SK-N-SH (cell line): ENCODE measurements around the gene IPCEF1. TPM values are rescaled to one million over a fixed set of nuclear protein-coding genes. Genes with fewer than 3 reads are reported as not detected.

Experiments
- CTCF ChIA-PET: fragments of 300-600, 350-600 bp; formaldehyde crosslinking; extraction: SDS; loops from one replicate; lab custom pipeline; 2021; lab: Yijun Ruan, JAX
- POLR2A ChIA-PET: fragments of 350-600 bp; sonication (Branson Sonifier 250); formaldehyde crosslinking; extraction: SDS; loops from one replicate; lab custom pipeline; 2020; ENCODE audit warnings: antibody characterized with exemption, inconsistent platforms; lab: Yijun Ruan, JAX
- DNase-seq: peaks from one replicate; pipeline ENCODE4 v3.0.0; 2012
- H2AFZ ChIP-seq: fragments of 200-600 bp; sonication (generic); 2 replicates; pipeline ENCODE4 v1.8.1; 2016; ENCODE audit warnings: antibody characterized with exemption, mild to moderate bottlenecking, low read depth
- H3F3A ChIP-seq: fragments of 200-600 bp; sonication (generic); replicated peaks from 2 replicates; pipeline ENCODE3; 2016; ENCODE audit warnings: antibody characterized with exemption, mild to moderate bottlenecking; ENCODE audit not compliant: insufficient read depth
- H3K27ac ChIP-seq, 2 experiments: fragments of 200-500 bp in 1 of 2; fragments of 200-600 bp in 1 of 2; sonication (Bioruptor generic) in 1 of 2; sonication (generic), shearing (Covaris generic) in 1 of 2; 2 replicates each; pipeline versions ENCODE4 v1.5.1 to v1.6.1; 2014 to 2016; ENCODE audit warnings: low read depth in 2 of 2, inconsistent platforms in 1 of 2, low read length in 1 of 2, mild to moderate bottlenecking in 1 of 2, mixed read lengths in 1 of 2
- H3K27me3 ChIP-seq: fragments of 200-600 bp; sonication (generic), shearing (Covaris generic); 2 replicates; pipeline ENCODE4 v1.6.1; 2016; ENCODE audit warnings: mixed run types; ENCODE audit not compliant: insufficient read depth
- H3K36me3 ChIP-seq, 2 experiments: fragments of 200-500 bp in 1 of 2; fragments of 200-600 bp in 1 of 2; sonication (Bioruptor generic) in 1 of 2; sonication (generic) in 1 of 2; replicated peaks in 1 of 2; 2 replicates each; pipeline versions ENCODE3 to v1.5.1; 2014 to 2016; ENCODE audit warnings: low read length in 1 of 2, mild to moderate bottlenecking in 1 of 2; ENCODE audit not compliant: insufficient read depth in 2 of 2, control insufficient read depth in 1 of 2
- H3K4me1 ChIP-seq, 2 experiments: fragments of 200-500 bp in 1 of 2; fragments of 200-600 bp in 1 of 2; sonication (Bioruptor generic) in 1 of 2; sonication (generic), shearing (Covaris generic) in 1 of 2; 2 replicates each; pipeline versions ENCODE4 v1.5.1 to v1.6.1; 2014 to 2016; ENCODE audit warnings: low read depth in 1 of 2, low read length in 1 of 2, mixed run types in 1 of 2; ENCODE audit not compliant: insufficient read depth in 2 of 2, control insufficient read depth in 1 of 2
- H3K4me2 ChIP-seq: fragments of 200-600 bp; sonication (generic), shearing (Covaris generic); 2 replicates; pipeline ENCODE4 v1.6.1; 2017; ENCODE audit warnings: mixed run types
- H3K4me3 ChIP-seq, 2 experiments: fragments of 200-500 bp in 1 of 2; fragments of 200-600 bp in 1 of 2; sonication (Bioruptor generic) in 1 of 2; sonication (generic), shearing (Covaris generic) in 1 of 2; 2 replicates each; pipeline versions ENCODE4 v1.5.1 to v1.8.1; 2014 to 2016; ENCODE audit warnings: low read depth in 2 of 2, inconsistent platforms in 1 of 2, low read length in 1 of 2, mild to moderate bottlenecking in 1 of 2, mixed read lengths in 1 of 2, moderate library complexity in 1 of 2
- H3K79me2 ChIP-seq: fragments of 200-600 bp; sonication (generic); 2 replicates; pipeline ENCODE4 v1.8.1; 2017; ENCODE audit warnings: mild to moderate bottlenecking; ENCODE audit not compliant: insufficient read depth
- H3K9ac ChIP-seq: fragments of 200-600 bp; sonication (generic); 2 replicates; pipeline ENCODE4 v1.6.1; 2017; ENCODE audit warnings: mixed run types
- H3K9me2 ChIP-seq: fragments of 200-600 bp; sonication (generic); 2 replicates; pipeline ENCODE4 v1.6.1; 2017; ENCODE audit warnings: mixed run types
- H3K9me3 ChIP-seq: fragments of 200-600 bp; sonication (generic); 2 replicates; pipeline ENCODE4 v1.6.1; 2017; ENCODE audit warnings: mixed run types, mild to moderate bottlenecking, moderate library complexity
- H4K20me1 ChIP-seq: fragments of 200-600 bp; sonication (generic); 2 replicates; pipeline ENCODE4 v1.6.1; 2017; ENCODE audit warnings: mild to moderate bottlenecking, mixed run types; ENCODE audit not compliant: insufficient read depth
- CHD2 ChIP-seq: fragments of 150-350 bp; IDR thresholded peaks from 2 replicates; pipeline ENCODE4 v1.6.1; 2018; ENCODE audit warnings: low read length; ENCODE audit not compliant: partially characterized antibody
- ELF1 ChIP-seq: IDR thresholded peaks from 2 replicates; pipeline ENCODE4 v1.4.0; 2012
- EZH2phosphoT487 ChIP-seq: fragments of 200-600 bp; sonication (generic); IDR thresholded peaks from 2 replicates; pipeline ENCODE4 v1.6.1; 2017; ENCODE audit warnings: low read depth, mixed run types, mild to moderate bottlenecking, antibody characterized with exemption, moderate library complexity, borderline replicate concordance
- FOXJ3 ChIP-seq: sonication (generic); formaldehyde crosslinking; IDR thresholded peaks from 2 replicates; pipeline ENCODE4 v1.5.1; 2020; ENCODE audit warnings: mild to moderate bottlenecking, missing genetic modification reagents
- FOXM1 ChIP-seq: IDR thresholded peaks from 2 replicates; pipeline ENCODE4 v1.4.0; 2012; ENCODE audit warnings: low read depth, mild to moderate bottlenecking
- GATA2 ChIP-seq: sonication (generic); formaldehyde crosslinking; IDR thresholded peaks from 2 replicates; pipeline ENCODE4 v1.5.0; 2020; ENCODE audit warnings: mild to moderate bottlenecking, missing genetic modification reagents
- IRF3 ChIP-seq: fragments of 150-350 bp; IDR thresholded peaks from 2 replicates; pipeline ENCODE4 v1.6.1; 2016; ENCODE audit warnings: mild to moderate bottlenecking, low read depth, low read length
- JUND ChIP-seq: IDR thresholded peaks from 2 replicates; pipeline ENCODE4 v1.4.0; 2012
- MAX ChIP-seq: IDR thresholded peaks from 2 replicates; pipeline ENCODE4 v1.4.0; 2012; ENCODE audit warnings: low read depth
- MEF2A ChIP-seq: IDR thresholded peaks from 2 replicates; pipeline ENCODE4 v1.4.0; 2012; ENCODE audit warnings: low read depth, borderline replicate concordance
- MXI1 ChIP-seq: IDR thresholded peaks from 2 replicates; pipeline ENCODE4 v1.6.1; 2012; ENCODE audit warnings: mild to moderate bottlenecking, low read depth, low read length, improper control_type of control experiment
- NFIC ChIP-seq: IDR thresholded peaks from 2 replicates; pipeline ENCODE4 v1.4.0; 2012; ENCODE audit warnings: borderline replicate concordance
- NRF1 ChIP-seq: IDR thresholded peaks from 2 replicates; pipeline ENCODE4 v1.6.1; 2012; ENCODE audit warnings: low read depth, mild to moderate bottlenecking, low read length
- POLR2AphosphoS5 ChIP-seq: IDR thresholded peaks from 2 replicates; pipeline ENCODE4 v1.6.1; 2012; ENCODE audit warnings: low read depth, low read length
- RAD21 ChIP-seq: IDR thresholded peaks from 2 replicates; pipeline ENCODE4 v1.6.1; 2012; ENCODE audit warnings: mild to moderate bottlenecking, low read length
- REST ChIP-seq: IDR thresholded peaks from 2 replicates; pipeline ENCODE4 v1.6.1; 2012; ENCODE audit warnings: mild to moderate bottlenecking, low read depth, low read length, moderate library complexity
- RFX5 ChIP-seq: IDR thresholded peaks from 2 replicates; pipeline ENCODE4 v1.6.1; 2012; ENCODE audit warnings: mild to moderate bottlenecking, improper control_type of control experiment, low read length
- RXRA ChIP-seq: IDR thresholded peaks from 2 replicates; pipeline ENCODE4 v1.4.0; 2012; ENCODE audit warnings: low read depth, mild to moderate bottlenecking, borderline replicate concordance
- SIN3A ChIP-seq: IDR thresholded peaks from 2 replicates; pipeline ENCODE4 v1.6.1; 2012; ENCODE audit warnings: low read depth, mild to moderate bottlenecking, low read length, moderate library complexity, borderline replicate concordance
- SMC3 ChIP-seq: IDR thresholded peaks from 2 replicates; pipeline ENCODE4 v1.6.1; 2012; ENCODE audit warnings: low read depth, low read length, improper control_type of control experiment
- TAF1 ChIP-seq: IDR thresholded peaks from 2 replicates; pipeline ENCODE4 v1.6.1; 2012; ENCODE audit warnings: low read depth, mild to moderate bottlenecking, low read length, moderate library complexity, borderline replicate concordance
- TCF12 ChIP-seq: IDR thresholded peaks from 2 replicates; pipeline ENCODE4 v1.4.0; 2012
- TEAD4 ChIP-seq: IDR thresholded peaks from 2 replicates; pipeline ENCODE4 v1.4.0; 2012; ENCODE audit warnings: mild to moderate bottlenecking, borderline replicate concordance; ENCODE audit not compliant: insufficient read depth
- USF2 ChIP-seq: fragments of 150-350 bp; IDR thresholded peaks from 2 replicates; pipeline ENCODE4 v1.6.1; 2017; ENCODE audit warnings: antibody characterized with exemption, low read length, low read depth, borderline replicate concordance
- YY1 ChIP-seq: IDR thresholded peaks from 2 replicates; pipeline ENCODE4 v1.4.0; 2012; ENCODE audit warnings: low read depth, mild to moderate bottlenecking
- ZBTB33 ChIP-seq: IDR thresholded peaks from 2 replicates; pipeline ENCODE4 v1.4.0; 2012; ENCODE audit warnings: low read depth, borderline replicate concordance
- WGBS: methylation state at CpG from one replicate; pipeline ENCODE4 v1.1.6; 2017; ENCODE audit warnings: low lambda C conversion rate; 5-methylcytosine and 5-hydroxymethylcytosine counted together
- polyA plus RNA-seq, 3 experiments: library from polyadenylated mRNA; depleted of rRNA; stranded (reverse); fragments of >200 nt; gene quantifications; 2 replicates each; pipeline ENCODE4 v1.2.3, GENCODE V29; 2012

IPCEF1 gene
- polyA plus RNA-seq, 1 of the 3 experiments (the other 2 are of a cell fraction) = not detected

GRCh38 chr6:154386848-154387717 is 30.5 kb upstream of the IPCEF1 start:
- CTCF ChIA-PET = interaction anchor here (1.2 to 1.4 kb wide), 2 partner anchors 29 to 110 kb away, joined by 3 read pairs; no protein-coding TSS in a partner anchor
- 68% methylated on average over 4 of the region's 5 CpGs for WGBS
- POLR2A ChIA-PET = no interaction called here
- TF ChIP-seq RXRA (peak; percentile 80), IRF3 (no peak), USF2 (no peak), FOXM1 (peak; percentile 91; the same call in 1 of the 2 replicates), REST (no peak), ZBTB33 (no peak), EZH2phosphoT487 (no peak), POLR2AphosphoS5 (peak; percentile 41; the same call in 1 of the 2 replicates), CHD2 (no peak), YY1 (no peak), MXI1 (no peak), GATA2 (no peak), RFX5 (no peak), SIN3A (no peak), TAF1 (no peak), MEF2A (peak; percentile 64; the same call in 1 of the 2 replicates), JUND (peak; percentile 94), SMC3 (no peak), NFIC (peak; percentile 70; the same call in 1 of the 2 replicates), MAX (peak; percentile 44; the same call in 1 of the 2 replicates), ELF1 (no peak), TCF12 (peak; percentile 98), NRF1 (no peak), TEAD4 (peak; percentile 96), RAD21 (no peak), FOXJ3 (CRISPR knock-in tag) (no peak)

More at GRCh38 chr6:154386848-154387717, 30.5 kb upstream of the IPCEF1 start:
- no peaks in the 10 kb centered on the region for H4K20me1 ChIP-seq
- H2AFZ ChIP-seq = no peak overlapping the region
- peaks cover 0 to 7% of the 10 kb centered on the region in 2 experiments for H3K36me3 ChIP-seq
- H3K9ac ChIP-seq = no peak overlapping the region
- H3K4me2 ChIP-seq = peak overlapping the region; percentile 63
- H3K79me2 ChIP-seq = no peaks in the 10 kb centered on the region
- H3K4me3 ChIP-seq = no peak overlapping the region
- peaks cover 7% of the 10 kb centered on the region; the same call in 1 of the 2 replicates for H3K9me3 ChIP-seq
- peaks cover 20% of the 10 kb centered on the region for H3F3A ChIP-seq
- H3K9me2 ChIP-seq = no peaks in the 10 kb centered on the region
- peaks cover 0 to 6% of the 10 kb centered on the region in 2 experiments; a peak in 1 of 4 replicates for H3K4me1 ChIP-seq
- peak overlapping the region; percentile 55 to 83; a peak in 3 of 4 replicates for H3K27ac ChIP-seq
- H3K27me3 ChIP-seq = no peaks in the 10 kb centered on the region
- DNase-seq = no peak
